HG02588 (cell line): ENCODE results near the gene B3GNT5.

Experiments used
- ATAC-seq: cut with Tn5 transposase; IDR thresholded peaks from one replicate; pipeline ENCODE4 v1.9.1; 2021; ENCODE audit warnings: mild to moderate bottlenecking, moderate library complexity; ENCODE audit not compliant: unreplicated experiment

Gene B3GNT5

DNA sequence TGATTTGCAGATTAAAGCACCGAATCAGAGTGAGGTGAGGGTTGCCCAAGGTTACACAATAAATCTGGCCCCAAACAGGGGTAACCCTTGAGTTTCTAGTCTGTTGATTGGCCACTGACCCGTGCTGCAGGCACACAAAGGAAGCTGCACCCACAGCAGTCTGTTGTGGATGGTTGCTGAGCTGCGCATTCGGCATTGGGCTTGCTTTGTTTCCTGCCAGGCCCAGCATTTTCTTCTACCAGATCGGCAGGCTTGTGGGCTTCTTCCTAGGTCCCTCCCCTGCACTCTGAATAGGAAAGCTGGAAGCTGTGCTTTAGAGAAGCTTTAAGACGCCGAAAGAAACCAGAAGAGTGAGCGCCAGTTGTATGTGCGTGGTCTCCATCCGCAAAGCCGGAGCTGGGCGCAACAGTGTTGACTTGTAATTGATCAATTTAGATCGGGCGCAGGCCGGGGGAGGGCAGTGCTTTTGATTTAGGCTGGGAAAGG, 12.1 kb downstream of the B3GNT5 start:
- no peak for ATAC-seq

DNA sequence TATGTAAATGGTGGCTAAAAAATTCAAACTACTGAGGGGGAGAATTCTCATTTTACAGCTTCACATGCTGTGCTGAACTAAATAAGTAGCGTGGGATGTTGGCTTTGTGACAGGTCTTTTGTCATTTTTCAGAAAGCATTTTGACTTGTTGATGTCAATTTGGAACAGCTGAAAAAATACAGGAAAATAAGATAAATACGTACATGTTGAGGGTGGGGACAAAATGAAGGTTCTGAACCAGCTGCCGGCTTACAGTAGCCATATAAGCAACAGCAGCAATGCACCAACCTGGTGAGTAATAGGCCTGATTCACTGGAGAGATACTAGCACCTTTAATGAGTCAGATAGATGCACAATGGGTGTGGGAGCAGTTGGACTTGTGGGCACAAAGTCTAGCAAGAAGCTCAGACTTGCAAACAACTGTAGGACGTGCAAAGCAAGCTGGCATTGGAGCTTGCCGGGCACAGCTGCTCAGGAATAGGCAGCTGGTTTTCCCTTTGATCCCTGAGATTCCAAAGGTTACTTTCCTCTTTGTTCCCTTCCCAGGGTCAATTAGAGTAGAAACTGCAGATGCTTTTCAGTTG, 12.9 kb downstream of the B3GNT5 start:
- ATAC-seq, result no peak

DNA sequence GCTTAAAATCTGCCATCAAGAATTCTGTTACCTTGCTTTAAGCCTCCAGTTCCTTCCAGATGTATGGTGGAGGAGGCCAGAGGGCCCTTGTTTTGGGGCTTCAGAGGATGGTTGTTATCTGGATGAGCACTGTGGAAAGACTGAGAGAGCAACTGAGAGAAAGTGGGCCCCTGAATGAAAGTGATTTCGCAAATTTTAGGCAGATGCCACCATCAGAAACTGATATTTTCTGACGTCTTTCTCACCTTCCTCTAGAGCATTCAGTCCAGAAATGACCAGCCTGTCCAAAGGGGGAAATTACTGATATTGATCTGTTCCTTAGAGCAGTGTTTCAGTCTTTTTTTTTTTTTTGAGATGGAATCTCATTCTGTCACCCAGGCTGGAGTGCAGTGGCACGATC, 13.4 kb downstream of the B3GNT5 start:
- no peak for ATAC-seq

DNA sequence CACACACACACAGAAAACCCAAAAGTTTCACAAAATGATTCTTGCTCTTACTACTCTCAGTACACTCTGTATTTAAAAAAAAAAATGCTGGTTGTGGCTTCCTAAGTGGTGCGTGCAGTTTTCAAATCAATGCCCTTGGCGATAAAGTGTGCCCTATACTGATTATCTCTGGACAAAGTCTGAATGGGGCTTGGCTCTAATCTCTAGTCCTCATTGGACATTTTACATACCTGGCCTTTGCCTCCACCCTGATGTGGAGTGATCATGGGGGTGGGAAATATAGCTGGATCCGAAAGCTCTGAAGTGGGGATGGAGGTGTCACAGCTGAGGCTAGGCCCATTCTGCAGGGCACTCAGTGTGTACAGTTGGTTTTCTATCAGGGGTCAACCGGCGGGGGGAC, 14.1 kb downstream of the B3GNT5 start:
- no peak for ATAC-seq

GRCh38 chr3:183268366-183268765, 15.3 kb downstream of the B3GNT5 start:
- ATAC-seq, result no peak

GRCh38 chr3:183269345-183269744, 16.3 kb downstream of the B3GNT5 start:
- no peak for ATAC-seq

- ATAC-seq, result no peak
Observed at GRCh38 chr3:183270344-183270743, 17.3 kb downstream of the B3GNT5 start.

- no peak for ATAC-seq
Observed at GRCh38 chr3:183272142-183272541, 19.1 kb downstream of the B3GNT5 start.

- no peak for ATAC-seq
Observed at GRCh38 chr3:183272791-183273190, 19.7 kb downstream of the B3GNT5 start.

GRCh38 chr3:183274609-183275008, 21.6 kb downstream of the B3GNT5 start:
- ATAC-seq, result no peak

DNA sequence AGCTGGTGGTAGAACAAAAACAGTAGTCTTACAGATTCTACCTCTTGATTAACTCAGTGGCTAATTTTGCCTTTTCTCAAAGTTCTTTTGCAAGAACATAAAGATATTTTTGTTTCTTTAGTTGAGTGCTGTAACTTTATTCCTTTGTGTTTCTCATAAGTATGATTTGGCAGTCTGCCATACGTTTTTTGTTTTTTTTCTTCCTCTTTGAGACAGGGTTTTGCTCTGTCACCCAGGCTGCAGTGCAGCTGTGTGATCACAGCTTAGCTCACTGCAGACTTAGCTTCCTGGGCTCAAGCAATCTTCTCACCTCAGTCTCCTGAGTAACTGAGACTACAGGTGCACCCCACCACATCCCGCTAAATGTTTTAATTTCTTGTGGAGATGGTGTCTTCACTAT, 22.4 kb downstream of the B3GNT5 start:
- no peak for ATAC-seq

GRCh38 chr3:183275937-183276336, 22.9 kb downstream of the B3GNT5 start:
- ATAC-seq, result no peak

- ATAC-seq, result no peak
Observed at GRCh38 chr3:183277260-183277659, 24.2 kb downstream of the B3GNT5 start.

GRCh38 chr3:183278479-183279088, 25.5 kb downstream of the B3GNT5 start:
- no peak for ATAC-seq

- no peak for ATAC-seq
Observed at GRCh38 chr3:183279371-183279770, 26.3 kb downstream of the B3GNT5 start.

GRCh38 chr3:183281126-183281797, 28.2 kb downstream of the B3GNT5 start:
- no peak for ATAC-seq

DNA sequence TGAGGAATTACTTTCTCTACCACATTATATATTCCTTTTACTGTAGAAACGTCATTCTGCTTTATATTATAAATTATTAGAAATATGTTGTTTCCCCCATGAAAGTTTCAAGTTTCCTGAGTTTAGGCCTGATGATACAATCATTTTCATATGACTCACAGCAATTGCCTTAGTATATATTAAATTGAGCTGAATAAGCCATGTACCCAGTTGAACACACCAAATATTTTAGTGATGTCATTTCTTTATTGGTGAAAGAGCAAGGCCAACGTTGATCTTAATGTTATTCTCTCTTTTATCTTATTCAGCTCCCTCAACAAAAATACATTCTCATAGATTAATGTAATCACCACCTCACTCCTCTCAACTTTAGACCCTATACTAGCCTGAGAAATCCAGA, 30.8 kb downstream of the B3GNT5 start:
- no peak for ATAC-seq

DNA sequence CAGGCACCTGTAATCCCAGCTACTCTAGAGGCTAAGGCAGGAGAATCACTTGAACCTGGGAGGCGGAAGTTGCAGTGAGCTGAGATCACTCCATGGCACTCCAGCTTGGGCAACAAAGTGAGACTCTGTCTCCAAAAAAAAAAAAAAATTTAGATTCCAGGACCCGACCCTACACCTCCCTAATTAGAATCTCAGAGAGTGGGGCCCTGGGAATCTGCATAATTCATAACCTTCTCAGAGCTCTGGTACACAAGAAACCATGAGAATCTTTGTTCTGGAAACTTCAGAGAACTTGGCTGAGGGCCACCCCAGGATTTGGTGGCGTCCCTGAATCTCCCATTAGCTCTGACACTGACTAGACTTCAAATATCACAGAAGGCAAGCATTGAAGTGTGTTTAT, 31.5 kb downstream of the B3GNT5 start:
- ATAC-seq, result no peak

DNA sequence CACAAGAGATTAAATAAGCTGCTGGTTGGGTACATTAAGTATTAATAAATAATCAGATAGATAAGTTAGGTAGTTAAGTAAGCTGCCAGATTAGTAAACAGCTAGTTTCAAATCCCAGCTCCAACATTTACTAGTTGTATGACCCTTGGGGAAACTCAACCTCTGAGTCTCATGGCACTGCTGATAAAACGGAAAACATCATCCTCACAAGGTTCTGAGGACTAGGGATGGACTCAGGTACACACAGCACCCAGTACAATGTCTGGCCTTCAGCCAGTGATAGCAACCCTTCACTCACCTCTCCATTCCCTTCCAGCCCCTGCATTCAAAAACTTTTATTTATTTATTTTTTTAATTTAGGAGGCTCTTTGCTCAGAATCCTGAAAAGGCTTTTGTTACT, 32.3 kb downstream of the B3GNT5 start:
- ATAC-seq, result no peak

GRCh38 chr3:183285828-183286457, 32.9 kb downstream of the B3GNT5 start:
- ATAC-seq, result peak; percentile 99

GRCh38 chr3:183287301-183287971, 34.4 kb downstream of the B3GNT5 start:
- ATAC-seq, result no peak
